Body of pancreas (tissue), 4 donors: ENCODE results near the gene TOGARAM2.

ENCODE experiments used
- CTCF ChIP-seq, 7 experiments: fragments of 450-650 bp in 4 of 7; fragments of 200-600 bp in 3 of 7; sonication (generic) in 3 of 7; IDR thresholded peaks; one replicate each; pipeline ENCODE4 v1.5.1; 2016 to 2019; ENCODE audit warnings: antibody characterized with exemption in 7 of 7
- POLR2A ChIP-seq, 3 donors: fragments of 450-650 bp; IDR thresholded peaks; one replicate each; pipeline ENCODE4 v1.6.1; 2016; ENCODE audit warnings: antibody characterized with exemption in 3 of 3, mild to moderate bottlenecking in 2 of 3

GRCh38 chr2:29000956-29001355 lies 19.9 kb downstream of the TOGARAM2 start:
- TF ChIP-seq CTCF (IDR thresholded peaks at IDR 0.05), result no peak
- TF ChIP-seq POLR2A (IDR thresholded peaks at IDR 0.05), result no peak
